Measurements from ENCODE around the gene KCND3.

Gene KCND3

DNA sequence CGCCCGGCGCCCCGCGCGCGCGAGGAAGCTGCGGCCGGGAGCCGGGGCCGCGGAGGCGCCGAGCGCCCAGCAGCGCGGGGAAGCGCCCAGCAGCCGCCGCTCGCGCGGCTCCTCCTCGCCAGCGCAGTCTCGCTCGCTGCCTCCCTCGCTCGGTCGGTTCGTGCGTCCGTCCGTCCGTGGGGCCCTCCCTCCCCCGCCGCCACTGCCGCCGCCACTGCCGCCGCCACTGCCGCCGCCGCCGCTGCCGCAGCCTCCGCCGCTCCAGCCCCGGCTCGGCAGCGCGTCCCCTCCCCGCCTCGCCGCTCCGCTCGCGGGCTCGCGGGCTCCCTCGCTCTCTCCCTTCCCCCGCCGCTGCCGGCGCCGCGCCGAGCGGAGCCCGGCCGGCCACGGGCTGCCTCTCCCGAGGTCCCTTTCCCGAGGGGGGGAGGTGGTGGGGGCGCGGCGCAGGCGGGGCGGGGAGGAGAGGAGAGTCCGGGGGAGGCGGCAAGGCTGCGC is at the start of gene KCND3:
Gene KCND3, minus strand, starts transcription at position 138 of the 495 bp plus-strand sequence.
- peak; percentile 16 for DNase-seq

DNA sequence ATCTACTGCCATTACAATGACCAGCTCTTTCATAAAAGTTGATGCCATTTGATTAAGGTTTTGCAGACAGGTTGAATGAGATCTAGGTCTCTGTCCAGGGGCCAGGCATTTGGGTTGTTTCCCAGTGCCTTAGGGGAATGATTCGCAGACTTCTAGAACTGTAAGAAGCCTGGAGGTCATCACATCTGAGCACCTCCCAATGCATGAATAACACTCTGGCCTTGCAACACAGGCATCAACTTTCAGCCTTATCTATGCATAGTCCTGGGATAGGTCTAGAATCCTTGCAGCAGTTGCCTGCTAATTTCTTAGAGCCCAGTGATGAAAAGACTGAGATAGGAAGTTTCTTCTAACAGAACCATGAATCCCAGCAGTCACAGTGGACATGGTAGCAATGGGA is 44.8 kb upstream of the KCND3 start:
- no peak for DNase-seq

DNA sequence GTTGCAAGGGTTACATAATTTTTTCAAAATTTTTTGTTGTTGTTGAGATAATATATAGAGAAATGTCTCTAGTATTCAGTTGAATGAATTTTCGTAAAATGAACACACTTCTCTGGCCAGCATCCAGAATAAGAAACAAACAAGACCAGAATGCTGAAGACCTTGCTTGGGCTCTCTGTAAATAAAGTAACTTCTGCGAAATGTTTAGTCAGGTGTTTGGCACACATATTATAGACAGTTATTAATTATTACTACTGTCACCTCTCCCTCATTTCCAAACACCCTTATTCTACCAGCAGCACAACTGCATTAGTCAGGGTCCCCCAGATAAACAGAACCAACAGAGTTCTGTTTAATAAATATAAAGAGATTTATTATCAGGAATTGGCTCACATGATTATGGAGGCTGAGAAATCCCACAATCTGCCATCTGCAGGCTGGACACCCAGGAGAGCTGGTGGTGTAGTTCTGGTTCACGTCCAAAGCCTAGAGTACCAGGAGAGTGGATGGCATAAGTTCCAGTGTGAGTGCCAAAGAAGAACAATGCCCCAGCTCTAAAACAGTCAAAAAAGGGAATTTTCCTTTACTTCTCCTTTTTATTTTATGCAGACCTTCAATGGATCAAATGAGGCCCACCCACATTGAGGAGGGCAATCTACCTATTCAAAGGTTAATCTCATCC is 44.1 kb upstream of the KCND3 start:
- peak; percentile 13 for DNase-seq

DNA sequence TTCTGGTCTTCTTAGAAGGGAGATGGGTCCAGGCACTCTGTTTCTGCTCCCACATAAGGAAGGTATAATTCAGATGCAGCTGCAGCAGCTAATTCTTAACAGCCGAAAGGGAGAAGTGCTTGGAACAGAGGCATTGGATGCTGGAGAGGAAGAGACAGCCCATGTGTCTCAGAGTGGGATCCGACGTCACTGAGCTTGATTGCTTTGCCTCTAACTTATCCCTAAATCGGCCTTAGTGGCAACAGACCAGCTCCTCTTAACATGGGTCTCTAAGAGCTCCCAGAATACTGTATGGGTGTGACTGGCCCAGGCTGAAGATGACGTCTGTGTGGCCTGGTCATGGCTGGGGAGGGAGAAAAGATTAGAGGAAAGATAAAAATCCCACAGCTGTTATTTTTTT is 40.7 kb upstream of the KCND3 start:
- DNase-seq = no peak

DNA sequence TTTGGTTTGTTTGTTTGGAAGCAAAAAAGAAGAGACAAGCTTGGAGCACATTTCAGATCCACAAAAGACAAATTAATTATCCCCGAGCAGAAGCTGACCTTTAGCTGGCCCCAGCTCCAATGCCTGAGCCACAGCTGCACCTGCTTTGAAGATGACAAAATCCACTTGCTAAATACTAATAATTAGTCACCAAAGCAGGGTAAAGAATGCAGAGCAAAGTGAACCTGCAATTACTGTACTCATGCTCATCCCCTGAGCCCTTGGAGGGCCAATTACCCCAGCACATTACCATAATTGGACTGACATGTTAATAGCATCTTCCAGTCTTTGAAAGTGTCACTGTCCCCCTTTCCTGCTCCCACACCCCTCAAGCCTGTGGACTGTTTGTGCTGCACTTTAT is 38.2 kb upstream of the KCND3 start:
- DNase-seq = peak; percentile 27

DNA sequence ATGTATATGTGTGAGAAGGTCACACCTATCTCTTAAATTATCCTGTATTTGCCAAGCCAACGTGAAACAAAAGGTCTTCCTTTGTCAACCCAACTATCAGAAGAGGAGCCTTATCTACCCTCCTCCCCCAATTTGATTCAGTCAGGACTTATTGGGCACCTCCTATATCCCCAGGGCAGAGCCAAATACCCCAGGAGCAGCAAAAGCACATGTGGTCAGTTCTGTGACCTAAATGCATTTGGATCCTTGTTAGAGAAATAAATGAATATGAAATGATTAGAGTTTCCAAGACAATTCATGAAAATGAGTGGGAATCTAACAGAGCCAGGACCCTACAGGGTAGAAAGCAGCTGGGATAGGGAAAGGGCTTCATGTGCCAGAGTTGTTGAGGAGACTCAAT is 37.0 kb upstream of the KCND3 start:
- DNase-seq = no peak

DNA sequence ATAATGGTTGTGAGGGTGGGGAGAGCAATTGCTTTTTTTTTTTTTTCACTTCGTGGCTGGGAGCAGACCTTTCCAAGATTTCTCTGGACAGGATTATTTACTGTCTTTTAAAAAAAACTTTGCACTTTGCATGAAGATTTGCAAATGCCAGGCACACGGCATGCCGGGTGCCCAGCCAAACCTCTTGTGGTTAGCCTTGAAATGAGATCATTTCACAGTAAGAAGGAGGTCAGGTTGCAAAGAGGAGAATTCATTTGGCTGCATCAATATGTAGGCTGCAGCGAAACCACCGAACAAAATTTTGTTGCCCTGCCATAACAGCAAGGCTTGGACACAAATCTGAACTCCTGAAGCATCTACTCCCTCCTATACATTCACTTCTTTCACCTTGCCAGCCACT is 36.5 kb upstream of the KCND3 start:
- no peak for DNase-seq

DNA sequence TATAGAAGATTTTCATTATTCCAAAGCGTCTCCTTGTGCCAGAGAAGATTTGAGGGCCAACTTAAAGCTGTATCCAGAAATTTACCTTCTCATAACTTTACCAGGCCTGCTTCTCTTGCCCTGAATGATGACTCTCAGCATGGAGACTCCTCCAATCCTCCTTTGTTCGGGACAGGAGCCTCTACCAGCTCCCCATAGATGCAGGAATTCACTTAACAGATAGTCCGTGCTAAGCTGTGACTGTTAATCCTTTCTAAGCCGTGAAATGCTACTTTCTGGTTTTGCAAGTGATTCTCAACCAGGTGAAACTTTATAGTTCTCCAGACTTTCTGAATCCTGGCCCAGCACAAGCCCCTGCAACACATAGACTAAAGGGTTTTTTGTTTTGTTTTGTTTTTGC is 31.8 kb upstream of the KCND3 start:
- no peak for DNase-seq

DNA sequence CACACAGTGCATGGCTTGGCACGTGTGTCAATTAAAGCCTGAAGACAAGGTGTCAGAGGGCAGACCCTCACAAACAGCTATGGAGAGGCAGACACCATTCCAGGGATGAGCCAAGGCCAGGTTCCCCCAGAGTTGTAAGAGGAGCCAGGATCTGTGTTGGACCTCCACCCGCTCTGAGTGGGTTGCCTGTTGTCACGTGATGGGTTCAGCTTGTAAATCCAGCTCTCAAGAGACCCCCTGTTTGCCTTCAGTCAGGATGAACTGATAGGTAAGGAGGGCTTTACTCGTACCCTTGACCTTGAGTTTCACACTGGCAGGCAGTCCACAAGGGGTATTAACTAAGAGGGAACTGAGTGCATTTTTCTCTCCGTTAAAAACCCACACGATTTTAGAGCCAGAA is 27.7 kb upstream of the KCND3 start:
- no peak for DNase-seq

DNA sequence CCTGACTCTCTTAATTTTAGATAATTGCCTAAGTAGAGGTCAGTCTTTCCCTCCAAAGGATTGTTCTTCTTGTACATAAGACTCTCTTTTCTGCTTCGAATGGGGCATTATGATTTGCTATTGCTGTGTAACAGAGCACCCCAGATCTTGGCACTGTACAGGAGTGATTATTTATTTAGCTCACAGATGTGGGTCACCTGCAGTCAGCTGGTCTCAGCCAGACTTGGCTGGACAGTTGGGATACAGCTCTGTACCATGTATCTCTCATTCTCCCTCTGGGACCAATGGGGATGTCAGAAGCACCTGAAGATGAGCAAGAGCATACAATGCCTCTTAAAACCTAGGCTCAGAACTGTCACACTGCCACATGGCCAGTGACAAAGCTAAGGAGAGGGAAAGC is 23.4 kb upstream of the KCND3 start:
- DNase-seq = no peak

DNA sequence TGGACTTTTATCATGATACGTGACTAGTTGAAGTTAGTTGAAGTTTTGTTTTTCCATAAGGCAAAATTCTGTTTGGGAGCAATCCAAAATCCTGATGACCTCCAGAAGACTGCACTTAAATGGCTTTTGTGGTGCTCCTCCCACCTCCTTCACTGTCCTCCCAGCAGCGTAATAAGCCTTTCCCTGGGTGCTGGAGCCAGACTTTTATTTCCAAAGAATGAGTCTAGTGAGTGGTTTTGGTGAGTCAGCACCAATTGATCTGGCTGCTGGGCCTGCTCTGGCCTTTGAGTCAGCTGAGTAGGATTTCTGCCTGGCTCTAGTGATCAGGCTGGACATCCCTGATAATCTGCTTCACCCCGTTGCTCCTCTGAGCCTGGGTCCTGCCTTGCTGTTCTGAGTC is 21.7 kb upstream of the KCND3 start:
- no peak for DNase-seq

DNA sequence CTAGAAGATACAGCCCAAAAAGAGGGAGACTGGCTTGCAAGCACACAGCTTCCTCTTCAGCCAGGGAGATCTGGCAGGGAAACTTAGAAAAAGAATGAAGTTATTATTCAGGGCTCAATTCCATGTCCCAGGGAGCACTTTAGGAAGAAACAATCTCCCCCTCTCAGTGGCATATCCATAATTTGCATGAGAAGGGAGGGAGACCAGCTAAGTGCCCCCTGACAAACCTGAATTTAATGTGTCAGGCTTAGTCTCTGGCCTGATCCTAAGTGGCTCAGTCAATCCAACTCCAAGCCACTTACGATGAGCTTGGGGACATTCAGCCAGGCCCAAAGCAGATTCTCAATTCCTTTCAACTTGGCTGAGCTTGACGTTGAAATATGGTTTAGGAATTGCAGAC is 17.7 kb upstream of the KCND3 start:
- DNase-seq = no peak

DNA sequence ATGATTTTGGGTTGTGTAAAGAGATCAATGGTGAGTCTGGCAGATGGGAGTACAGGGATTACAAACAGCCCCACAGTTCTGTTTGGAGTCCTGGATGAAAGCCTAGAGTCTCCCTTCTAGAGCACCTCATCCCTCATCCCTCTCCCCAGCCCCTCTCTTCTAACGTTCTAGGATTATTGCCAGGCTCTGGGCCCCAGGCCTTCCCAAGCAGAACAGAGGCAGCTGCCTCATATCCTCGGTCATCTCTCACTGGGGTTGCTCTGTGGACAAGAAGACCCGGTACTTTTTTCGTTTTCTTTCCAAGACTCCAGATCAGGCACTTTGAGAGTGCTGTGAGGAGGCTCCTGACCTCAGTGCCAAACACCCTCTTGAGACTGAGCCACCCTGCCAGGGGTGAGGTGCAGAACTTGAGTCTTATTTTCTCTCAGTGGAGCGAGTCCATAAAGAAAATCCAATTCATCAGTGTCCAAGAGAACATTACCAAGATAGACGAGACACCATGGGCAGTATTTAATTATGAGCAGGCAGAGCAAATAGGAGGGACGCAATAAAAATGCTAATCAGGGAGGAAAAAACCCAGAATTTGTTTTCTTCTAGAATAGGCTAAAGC is 17.1 kb upstream of the KCND3 start:
- no peak for DNase-seq

DNA sequence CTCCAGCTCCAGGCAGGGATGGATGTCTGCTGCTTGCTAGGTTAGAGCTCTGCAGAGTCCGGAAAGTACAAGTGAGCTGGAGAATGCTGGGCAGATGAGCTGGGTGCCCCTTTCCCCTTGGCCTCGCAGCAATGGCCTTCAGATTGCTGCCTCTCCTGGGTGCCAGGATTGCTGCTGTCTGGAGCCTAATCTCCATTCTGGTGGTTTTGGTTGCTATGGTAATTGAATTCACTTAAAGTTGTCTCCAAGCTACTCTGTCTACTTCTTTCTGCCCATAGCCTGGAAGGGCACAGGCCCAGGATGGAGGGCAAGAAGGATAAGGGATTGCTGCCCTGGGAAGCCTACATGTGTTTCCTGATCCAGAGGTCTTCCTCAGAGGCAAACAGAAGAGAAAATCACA is 14.6 kb upstream of the KCND3 start:
- DNase-seq = no peak

DNA sequence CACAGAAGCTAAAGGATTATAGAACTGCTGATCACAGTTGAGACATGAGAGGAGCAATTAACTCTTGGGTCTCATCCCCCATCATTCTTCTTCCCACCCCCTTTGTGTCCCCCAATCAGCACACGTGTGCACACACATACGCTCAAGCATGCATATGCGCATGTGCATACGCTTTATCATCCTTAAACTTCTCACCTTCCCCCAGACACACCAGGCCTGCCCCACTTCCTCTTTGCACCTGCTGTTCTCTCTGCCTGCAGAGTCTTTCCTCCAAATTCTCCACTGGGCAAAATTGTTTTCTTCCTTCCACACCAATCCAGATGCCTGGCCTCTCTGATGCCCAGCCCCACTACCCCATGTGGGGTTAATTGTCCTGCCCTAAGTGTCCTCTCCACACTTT is 13.0 kb upstream of the KCND3 start:
- DNase-seq = no peak

DNA sequence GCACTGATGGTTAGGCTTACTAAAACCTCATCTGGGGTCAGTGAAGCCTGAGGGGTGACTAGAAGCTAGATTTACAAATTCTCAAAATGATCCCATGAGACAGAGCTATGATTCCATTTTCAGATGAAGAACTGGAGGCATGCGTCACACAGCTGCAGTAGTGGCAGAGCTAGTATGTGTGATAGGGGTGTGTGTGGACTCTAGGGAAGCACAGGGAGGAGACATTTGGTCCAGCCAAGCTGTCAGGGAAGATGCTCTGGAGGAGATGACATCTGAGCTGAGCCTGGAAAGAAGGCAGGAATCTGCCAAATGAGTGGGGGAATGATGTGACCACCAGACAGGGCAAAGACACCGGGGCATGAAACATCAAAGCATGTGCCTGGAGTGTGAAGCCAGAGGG is 12.0 kb upstream of the KCND3 start:
- DNase-seq = no peak

DNA sequence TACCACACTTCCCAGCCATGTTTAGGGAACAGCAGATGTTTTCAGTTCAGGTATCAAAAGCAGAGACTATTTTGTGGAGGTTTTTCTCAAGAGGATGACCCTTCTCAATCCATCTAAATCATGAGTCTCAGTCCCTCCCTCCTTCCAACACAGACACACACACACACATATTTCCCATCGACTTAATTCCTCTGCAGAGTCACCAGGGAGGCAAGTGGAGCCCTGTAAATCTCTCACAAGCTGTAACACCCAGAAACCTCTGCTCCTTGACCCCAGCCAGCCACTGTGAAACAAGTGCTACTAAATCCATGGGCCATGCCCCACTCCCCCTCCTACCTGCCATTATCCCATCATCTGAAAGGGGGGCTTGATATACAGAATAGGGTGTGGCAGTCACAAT is 10.6 kb upstream of the KCND3 start:
- no peak for DNase-seq

DNA sequence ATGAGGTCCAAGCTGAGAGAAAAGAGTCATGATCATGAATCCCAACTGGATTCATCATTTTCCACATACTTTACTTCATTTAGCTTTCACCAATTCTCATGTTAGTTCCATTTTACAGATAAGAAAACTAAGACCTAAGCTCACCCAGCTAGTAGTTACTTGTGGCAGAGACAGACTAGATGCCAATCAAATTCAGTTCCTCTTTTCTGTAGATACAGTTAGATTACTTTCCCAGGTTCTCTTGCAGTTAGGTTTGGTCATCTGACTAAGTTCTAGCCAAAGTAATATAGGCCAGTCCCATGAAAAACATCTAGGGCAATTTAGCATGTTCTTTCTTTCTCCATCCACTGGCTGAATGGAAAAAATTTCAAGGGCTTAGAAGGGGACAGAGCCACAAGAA is 8.9 kb upstream of the KCND3 start:
- no peak for DNase-seq

DNA sequence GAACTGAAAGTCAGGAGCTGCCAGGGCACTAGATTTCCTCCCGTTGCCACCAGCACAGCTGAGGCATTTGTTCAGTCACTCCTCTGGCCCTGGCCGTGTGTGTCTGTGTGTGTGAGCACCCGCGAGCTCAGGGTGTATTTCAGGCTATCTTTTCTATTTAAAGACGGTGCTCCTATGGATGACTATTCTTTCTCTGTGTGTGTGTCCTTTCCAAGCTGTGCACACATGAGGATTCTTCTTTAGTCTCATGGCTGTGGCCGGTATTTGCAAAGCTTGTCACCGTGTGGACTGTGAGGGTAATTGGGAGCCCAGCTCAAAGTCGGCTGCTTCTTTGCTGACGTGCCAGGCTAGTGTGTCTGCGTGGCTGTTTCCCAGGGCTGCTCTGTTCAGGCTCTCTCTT is 3.0 kb upstream of the KCND3 start:
- DNase-seq = no peak

DNA sequence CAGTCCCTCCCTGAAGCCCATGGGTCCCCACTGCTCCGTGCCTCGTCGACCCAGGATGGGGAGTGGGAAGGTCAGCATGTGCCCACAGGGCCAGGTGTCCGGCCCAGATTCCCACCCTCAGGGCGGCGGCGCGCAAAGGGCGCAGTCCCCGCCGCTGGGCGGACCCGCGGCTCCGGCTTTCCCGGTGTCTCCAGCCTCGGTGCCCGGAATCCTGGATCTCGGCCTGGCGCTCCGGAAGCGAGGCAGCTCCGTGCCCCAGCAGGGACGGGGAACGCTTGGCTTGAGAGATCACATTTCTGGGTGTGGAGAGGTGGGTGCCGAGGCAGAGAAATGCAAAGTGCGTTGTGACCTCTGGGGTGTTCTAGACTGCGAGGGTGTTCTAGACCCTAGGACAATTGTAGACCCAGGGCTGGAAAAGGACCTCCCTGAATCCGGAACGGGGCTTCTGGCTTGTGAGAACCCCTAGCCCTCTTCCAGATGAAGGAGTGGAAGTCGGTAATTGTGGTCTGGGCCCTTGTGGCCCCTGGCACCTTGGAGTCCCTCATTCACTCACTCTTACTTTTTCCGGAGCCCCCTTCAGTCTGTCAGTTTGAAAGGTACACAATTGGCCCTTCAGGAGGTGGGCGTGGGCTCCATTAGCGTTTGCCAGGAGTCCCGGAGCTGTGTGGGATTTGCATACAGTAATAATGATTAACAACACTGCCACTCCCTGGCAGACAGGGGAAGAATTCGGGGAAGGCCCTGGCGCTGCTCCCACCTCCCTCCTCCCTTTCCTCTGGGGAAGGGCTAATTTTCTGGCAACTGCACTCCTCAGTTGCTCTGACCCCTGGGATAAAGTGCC is 1.6 kb upstream of the KCND3 start:
- peak; percentile 64 for DNase-seq

DNA sequence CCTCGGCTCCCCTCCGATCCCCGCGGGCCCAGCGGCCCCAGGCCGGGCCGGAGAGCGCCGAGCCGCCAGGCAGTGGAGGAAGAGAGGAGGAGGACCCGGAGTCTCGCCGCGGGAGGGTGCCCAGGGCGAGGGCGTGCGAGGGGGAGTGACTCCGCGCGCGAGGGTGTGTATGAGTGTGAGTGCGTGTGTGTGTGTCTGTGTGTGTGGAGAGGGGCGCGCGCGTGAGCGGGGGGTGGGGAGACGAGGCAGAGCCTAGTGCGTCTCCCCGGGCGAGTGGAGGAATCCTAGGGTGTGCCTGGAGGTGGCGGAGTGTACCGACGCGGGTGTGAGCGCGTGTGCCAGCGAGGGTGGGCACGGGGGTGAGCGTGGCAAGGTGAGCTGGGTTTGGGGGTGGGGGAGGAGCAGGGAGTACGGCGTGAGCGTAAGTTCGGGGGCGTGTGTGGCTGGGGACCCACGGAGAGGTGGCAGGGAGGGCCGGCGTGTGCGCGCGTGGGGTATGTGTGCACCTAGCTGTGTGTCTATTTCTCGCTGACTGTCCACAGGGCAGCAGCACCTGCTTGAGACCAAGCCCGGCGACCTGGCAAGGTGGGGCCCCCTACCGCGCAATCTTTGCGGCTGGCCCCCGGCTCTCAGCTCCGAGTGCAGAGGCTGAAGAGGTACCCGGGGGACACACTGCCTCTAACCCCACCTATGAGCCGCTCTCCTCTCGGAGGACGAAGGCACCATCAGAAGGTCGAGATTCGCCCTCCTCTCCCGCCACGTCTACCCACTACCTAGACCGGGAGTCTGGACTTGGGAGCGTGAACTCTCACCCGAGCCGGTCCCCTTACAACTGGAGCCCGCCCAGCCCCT is 784 bp upstream of the KCND3 start:
- no peak for DNase-seq

DNA sequence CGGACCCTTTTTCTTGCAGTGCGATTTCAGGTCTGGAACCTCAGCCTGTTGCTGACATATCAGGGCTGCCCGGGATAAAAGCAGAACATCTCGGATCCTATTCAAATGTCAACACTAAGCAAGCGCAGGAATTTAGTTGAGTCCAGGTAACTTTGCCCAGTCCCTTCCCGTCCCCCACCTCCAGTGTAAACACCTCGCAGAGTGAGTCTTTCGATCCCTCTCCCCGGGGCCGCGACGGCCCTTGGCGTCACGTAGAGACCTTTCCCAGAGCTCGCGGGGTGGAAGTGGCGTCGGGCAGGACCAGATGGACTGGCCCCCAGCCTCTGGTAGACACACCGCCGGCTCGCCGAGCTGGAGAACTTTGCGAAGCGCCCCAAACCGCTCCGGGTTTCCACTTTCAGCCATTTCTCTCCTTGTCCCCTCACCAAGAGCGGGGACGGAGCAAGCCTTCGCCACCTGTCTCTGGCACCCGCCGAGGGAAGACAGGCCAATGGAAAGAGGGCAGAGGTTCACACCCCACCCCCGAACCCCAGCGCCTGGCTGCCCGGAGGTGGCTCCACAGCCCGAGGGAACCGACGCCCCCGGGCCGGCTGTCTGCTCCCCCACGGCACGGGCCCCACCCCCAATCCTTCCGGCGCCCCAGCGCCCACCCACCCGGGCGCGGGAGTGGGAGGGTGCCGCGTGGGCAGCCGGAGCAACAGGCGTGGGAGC is 570 bp downstream of the KCND3 start:
- DNase-seq = peak; percentile 26

DNA sequence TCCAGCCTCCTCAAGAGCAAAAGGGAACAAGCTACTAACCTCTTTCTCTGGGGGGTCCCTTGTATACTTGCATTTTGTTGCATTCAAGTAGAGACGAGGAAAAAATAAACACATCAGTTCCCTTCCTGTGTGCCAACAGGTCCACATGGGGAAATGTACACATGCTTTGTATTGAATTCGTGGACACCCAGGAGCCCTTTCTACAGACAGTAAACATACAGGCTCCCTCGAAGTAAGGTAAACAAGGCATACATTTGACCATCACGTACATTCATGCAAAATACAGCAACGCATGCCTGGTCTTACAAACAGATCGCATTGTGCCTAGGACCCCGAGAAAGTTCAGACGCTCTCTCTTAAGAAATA is 1.1 kb downstream of the KCND3 start:
- peak; percentile 11 for DNase-seq
